Measurements from ENCODE around the gene TBL1Y.

The TBL1Y gene

DNA sequence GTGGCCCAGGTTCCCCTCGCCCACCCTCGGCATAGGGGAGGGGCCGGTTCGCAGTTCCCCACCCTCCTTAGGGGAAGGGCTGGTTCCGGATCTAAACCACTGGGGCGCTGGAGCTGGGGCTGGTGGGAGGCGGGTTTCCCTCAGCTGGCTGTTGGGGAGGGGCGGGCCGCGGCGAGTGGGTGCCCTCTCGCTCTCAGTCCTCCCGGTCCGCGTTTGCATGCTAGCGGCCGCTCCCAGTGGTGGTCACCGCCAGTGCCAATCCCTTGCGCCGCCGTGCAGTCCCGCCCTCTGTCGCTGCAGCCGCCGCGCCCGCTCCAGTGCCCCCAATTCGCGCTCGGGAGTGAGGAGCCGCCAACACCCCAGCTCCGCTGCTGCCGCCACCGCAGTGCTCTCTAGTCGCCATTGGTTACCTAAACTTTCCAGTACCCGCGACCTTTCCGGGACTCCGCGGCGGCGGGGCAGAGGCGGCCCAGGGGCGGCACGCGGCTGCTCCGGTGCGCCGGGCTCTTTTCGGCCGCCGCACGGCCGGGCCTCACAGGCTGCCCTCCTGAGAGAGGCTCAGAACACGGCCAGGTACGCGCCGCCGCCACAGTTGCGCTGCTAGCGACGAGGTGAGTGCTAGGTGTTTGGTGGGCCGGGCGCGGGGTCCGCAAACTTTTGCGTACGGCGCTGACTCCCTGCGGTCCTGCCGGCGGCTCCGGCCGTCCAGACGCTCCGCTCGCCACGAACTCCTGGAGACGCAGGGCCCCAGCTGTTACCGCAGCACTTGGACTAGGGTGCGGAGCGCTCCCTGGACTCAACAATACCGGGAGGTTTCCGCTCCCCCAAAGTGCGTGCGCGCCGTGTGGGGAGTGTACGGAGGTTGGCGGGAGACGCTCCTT, at the start of gene TBL1Y:
Gene TBL1Y (plus strand): TSS at position 326 of the 881 bp plus-strand sequence. CDS start 114,388 bp downstream, outside the sequence.
- TF ChIP-seq GATA3 (IDR thresholded peaks at IDR 0.05; ENCODE audit: low read depth, low read length), result no peak

DNA sequence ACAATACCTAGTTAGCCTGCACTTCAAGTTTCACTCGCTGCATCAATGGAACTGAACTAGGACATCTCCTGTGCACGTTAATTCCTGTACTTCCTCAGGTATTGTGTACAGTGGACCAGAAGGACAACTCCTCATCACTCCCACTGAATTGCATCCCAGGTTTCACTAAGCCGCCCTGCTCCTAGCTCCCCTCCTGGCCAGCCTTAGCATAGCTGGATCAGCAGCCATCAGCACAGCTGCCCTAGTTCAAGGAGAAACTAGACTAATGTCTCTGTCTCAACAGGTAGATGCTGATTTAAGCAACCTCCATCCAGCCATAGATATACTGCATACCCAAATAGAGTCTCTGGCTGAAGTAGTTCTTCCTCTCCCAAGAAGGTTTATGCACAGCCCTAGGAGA, 16.0 kb upstream of the TBL1Y start:
- no peak for TF ChIP-seq GATA3 (IDR thresholded peaks at IDR 0.05; ENCODE audit: low read depth, low read length)
- no peak for TF ChIP-seq GATA2 (IDR thresholded peaks at IDR 0.05; ENCODE audit: low read depth, low read length)

DNA sequence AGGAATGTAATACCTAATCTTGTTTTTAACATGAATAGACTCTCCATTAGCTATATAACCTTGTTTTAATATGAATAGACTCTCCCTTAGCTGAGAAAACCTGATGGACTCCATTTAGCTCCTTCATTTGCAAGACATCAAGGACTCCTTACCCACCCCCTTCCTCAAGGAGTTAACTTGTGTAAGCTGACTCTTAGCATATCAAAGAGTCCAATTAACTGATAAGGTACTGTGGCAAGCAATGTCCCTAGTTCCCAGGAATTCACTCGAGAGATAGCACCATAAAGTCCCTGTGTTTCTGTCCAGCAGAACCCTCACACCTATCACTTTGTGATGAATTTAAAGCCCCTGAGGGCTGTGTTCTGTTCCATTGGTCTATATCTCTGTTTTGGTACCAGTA, 15.3 kb upstream of the TBL1Y start:
- TF ChIP-seq GATA3 (IDR thresholded peaks at IDR 0.05; ENCODE audit: low read depth, low read length) (no peak), GATA2 (IDR thresholded peaks at IDR 0.05; ENCODE audit: low read depth, low read length) (no peak)

DNA sequence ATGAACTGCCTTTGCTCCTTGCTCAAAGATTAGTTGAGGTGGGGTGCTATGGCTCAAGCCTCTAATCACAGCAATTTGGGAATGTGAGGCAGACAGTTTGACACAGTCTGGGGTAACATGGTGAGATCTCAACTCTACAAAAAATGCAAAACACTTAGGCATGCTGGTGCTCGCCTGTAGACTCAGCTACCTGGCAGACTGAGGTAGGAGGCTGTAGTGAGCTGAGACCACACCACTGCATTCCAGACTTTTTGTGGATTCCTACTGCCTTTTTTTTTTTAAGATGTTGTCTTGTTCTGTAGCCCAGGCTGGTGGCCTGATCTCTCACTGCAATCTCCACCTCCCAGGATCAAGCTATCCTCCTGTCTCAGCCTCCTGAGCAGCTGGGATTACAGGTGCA, 2.9 kb upstream of the TBL1Y start:
- TF ChIP-seq GATA2 (IDR thresholded peaks at IDR 0.05; ENCODE audit: low read depth, low read length), result no peak
- no peak for TF ChIP-seq GATA3 (IDR thresholded peaks at IDR 0.05; ENCODE audit: low read depth, low read length)

DNA sequence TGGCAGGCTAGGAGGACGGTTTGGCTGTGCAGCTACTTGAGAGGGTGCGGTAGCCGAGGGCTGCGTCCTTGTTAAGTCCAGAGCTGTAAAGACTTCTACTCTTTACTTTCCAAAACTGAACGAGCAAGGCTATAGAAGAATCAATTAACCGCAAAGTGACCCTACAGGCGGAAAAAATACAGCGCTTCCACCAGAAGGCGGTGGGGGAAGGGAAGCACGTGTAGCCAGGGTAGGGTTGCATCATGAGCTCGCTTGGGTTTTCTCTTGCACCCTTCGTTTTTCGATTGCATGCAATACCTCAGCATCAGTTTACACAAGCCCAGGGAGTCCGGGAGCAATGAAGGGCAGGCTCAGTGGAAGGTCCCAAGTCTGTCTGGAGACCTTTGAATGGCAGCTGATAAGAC, 1.4 kb upstream of the TBL1Y start:
- no peak for TF ChIP-seq GATA3 (IDR thresholded peaks at IDR 0.05; ENCODE audit: low read depth, low read length)
- no peak for TF ChIP-seq GATA2 (IDR thresholded peaks at IDR 0.05; ENCODE audit: low read depth, low read length)

- no peak for TF ChIP-seq GATA2 (IDR thresholded peaks at IDR 0.05; ENCODE audit: low read depth, low read length)
- TF ChIP-seq GATA3 (IDR thresholded peaks at IDR 0.05; ENCODE audit: low read depth, low read length), result no peak
Observed at GRCh38 chrY:6909856-6910255, 641 bp upstream of the TBL1Y start.

GRCh38 chrY:6911253-6911881, 870 bp downstream of the TBL1Y start, which contains the start of gene AMELY:
Gene AMELY (minus strand): TSS chrY:6911752. CDS start chrY:6872608, 39,144 bp downstream.
- TF ChIP-seq GATA3 (IDR thresholded peaks at IDR 0.05; ENCODE audit: low read depth, low read length) (no peak), GATA2 (IDR thresholded peaks at IDR 0.05; ENCODE audit: low read depth, low read length) (no peak)

DNA sequence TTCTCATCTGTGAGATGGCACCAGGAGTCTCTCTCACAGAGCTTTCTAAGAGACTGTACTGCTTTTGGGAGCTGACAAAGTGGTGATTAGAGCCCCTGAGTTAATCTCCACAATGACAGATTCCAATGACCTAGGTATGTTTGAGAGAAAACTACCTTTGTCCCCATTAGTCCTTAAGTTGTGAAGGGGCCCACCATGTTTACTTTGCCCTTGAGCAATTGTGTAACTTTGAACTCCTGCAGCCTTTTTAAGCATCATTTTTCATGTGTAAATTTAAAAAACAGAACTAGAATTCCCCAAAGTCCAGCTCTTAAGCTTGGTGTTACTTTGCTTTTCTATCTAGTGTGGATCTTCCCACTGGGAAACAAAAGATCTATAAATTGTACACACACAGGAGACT, 2.9 kb downstream of the TBL1Y start:
- no peak for TF ChIP-seq GATA3 (IDR thresholded peaks at IDR 0.05; ENCODE audit: low read depth, low read length)
- TF ChIP-seq GATA2 (IDR thresholded peaks at IDR 0.05; ENCODE audit: low read depth, low read length), result no peak

DNA sequence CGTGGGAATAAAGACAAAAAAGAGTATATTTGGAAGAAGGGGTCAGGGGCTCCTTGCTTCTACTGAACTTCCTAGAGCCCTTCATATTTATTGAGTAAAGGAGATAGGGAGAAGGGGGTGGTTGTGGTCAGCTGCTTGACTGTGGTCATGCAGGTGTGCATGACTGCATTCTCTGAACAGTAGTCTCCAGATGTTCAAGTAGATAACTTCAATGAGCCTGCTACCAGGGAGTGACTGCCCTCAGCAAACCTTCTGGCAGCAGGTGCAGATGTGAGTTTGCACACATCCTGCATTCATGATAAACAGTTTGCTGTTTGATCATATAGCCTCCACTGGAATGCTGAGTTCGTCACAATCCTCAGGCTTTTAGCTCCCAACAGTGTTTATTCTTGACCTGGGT, 10.6 kb downstream of the TBL1Y start:
- TF ChIP-seq GATA3 (IDR thresholded peaks at IDR 0.05; ENCODE audit: low read depth, low read length) (no peak), GATA2 (IDR thresholded peaks at IDR 0.05; ENCODE audit: low read depth, low read length) (no peak)

- TF ChIP-seq GATA3 (IDR thresholded peaks at IDR 0.05; ENCODE audit: low read depth, low read length), result no peak
Observed at GRCh38 chrY:6928265-6928664, 17.8 kb downstream of the TBL1Y start.

- TF ChIP-seq GATA2 (IDR thresholded peaks at IDR 0.05; ENCODE audit: low read depth, low read length), result no peak
- no peak for TF ChIP-seq GATA3 (IDR thresholded peaks at IDR 0.05; ENCODE audit: low read depth, low read length)
Observed at GRCh38 chrY:6929237-6929636, 18.7 kb downstream of the TBL1Y start.

DNA sequence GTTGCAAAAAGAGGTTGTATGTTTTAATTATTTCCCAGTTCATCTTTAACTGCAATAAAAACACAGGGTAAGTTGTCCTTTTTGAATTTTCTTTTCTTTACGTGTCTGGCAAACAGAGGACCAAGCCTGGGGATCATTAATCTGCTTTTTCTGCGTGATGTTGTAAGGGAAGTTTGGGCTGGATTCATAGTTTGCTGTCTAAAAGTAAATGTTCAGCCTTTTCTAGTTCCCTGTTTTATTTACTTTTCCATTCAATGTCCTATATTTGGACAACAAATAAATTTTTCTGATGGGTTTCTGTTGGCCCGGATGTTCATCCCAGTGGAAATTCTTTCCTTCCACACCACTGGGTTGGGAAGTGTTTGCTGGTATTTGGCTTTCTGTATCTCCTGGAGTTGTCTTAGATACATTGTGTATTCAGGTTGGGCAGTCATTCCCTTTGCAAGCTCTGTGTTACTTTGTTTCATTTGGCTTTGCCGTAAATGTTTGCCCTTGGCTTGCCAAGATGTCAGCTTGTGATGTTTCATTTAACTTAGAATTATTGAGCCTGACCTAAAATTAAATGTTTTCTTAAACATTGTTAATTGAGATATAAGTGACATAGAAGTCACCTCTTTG, 21.4 kb downstream of the TBL1Y start:
- TF ChIP-seq GATA2 (IDR thresholded peaks at IDR 0.05; ENCODE audit: low read depth, low read length) (no peak), GATA3 (IDR thresholded peaks at IDR 0.05; ENCODE audit: low read depth, low read length) (no peak)

GRCh38 chrY:6935497-6935896, 25.0 kb downstream of the TBL1Y start:
- no peak for TF ChIP-seq GATA2 (IDR thresholded peaks at IDR 0.05; ENCODE audit: low read depth, low read length)
- TF ChIP-seq GATA3 (IDR thresholded peaks at IDR 0.05; ENCODE audit: low read depth, low read length), result no peak

- no peak for TF ChIP-seq GATA2 (IDR thresholded peaks at IDR 0.05; ENCODE audit: low read depth, low read length)
Observed at GRCh38 chrY:6947695-6948094, 37.2 kb downstream of the TBL1Y start.

GRCh38 chrY:6948378-6948777, 37.9 kb downstream of the TBL1Y start:
- TF ChIP-seq GATA2 (IDR thresholded peaks at IDR 0.05; ENCODE audit: low read depth, low read length), result no peak
- no peak for TF ChIP-seq GATA3 (IDR thresholded peaks at IDR 0.05; ENCODE audit: low read depth, low read length)
